Tibial artery (tissue), 4 donors: ENCODE data around the gene MAD1L1.

Source experiments
- DNase-seq, 2 donors: peaks; one replicate each; pipeline ENCODE4 v3.0.0-alpha.2; 2019
- H3K27ac ChIP-seq, 2 donors: fragments of 200-600 bp; sonication (generic) in 1 of 2; 1 replicate in 1 of 2; 2 replicates in 1 of 2; pipeline ENCODE4 v1.5.1; 2018 to 2019; ENCODE audit warnings: mild to moderate bottlenecking in 1 of 2
- H3K27me3 ChIP-seq, 2 donors: fragments of 200-600 bp; sonication (generic) in 1 of 2; one replicate each; pipeline versions ENCODE4 v1.5.1 to v1.6.0; 2016 to 2019
- H3K36me3 ChIP-seq, 3 donors: fragments of 200-600 bp; sonication (generic) in 2 of 3; one replicate each; pipeline ENCODE4 v1.5.1; 2016 to 2019; ENCODE audit warnings: mild to moderate bottlenecking in 2 of 3
- H3K4me1 ChIP-seq, 4 donors: fragments of 200-600 bp; sonication (generic) in 2 of 4; 1 replicate in 3 of 4; 2 replicates in 1 of 4; pipeline ENCODE4 v1.5.1; 2016 to 2019
- H3K4me3 ChIP-seq, 2 donors: fragments of 200-600 bp; sonication (generic) in 1 of 2; 1 replicate in 1 of 2; 2 replicates in 1 of 2; pipeline ENCODE4 v1.5.1; 2018 to 2019; ENCODE audit warnings: mild to moderate bottlenecking in 2 of 2
- H3K9me3 ChIP-seq, 3 donors: fragments of 200-600 bp; sonication (generic) in 1 of 3; one replicate each; pipeline ENCODE4 v1.5.1; 2016 to 2019
- intact Hi-C: fragments of 100-400 bp; cut with DNase I; formaldehyde crosslinking; loops from one replicate; pipeline ENCODE4 v1.15.0; 2023; ENCODE audit warnings: low total_unique reads
- TF ChIP-seq, protein P1 (sequence below), 2 experiments: fragments of 200-600 bp in 1 of 2; fragments of 450-650 bp in 1 of 2; IDR thresholded peaks; one replicate each; pipeline ENCODE4 v1.5.1; 2017 to 2019; ENCODE audit warnings: antibody characterized with exemption in 2 of 2, mild to moderate bottlenecking in 1 of 2, moderate library complexity in 1 of 2

The MAD1L1 gene

GRCh38 chr7:2169923-2170575 lies 62.7 kb downstream of the MAD1L1 start:
- intact Hi-C loops = no loop called here
- Histone ChIP-seq H3K4me1 (peaks cover 0 to 35% (median 27%) of the 10 kb centered on the region in 4 donors), H3K4me3 (no peak overlapping the region), H3K27me3 (no peaks in the 10 kb centered on the region), H3K36me3 (peaks cover 0 to 14% (median 0%) of the 10 kb centered on the region in 3 donors), H3K9me3 (no peaks in the 10 kb centered on the region), H3K27ac (no peak overlapping the region)
- TF ChIP-seq, protein P1, sequence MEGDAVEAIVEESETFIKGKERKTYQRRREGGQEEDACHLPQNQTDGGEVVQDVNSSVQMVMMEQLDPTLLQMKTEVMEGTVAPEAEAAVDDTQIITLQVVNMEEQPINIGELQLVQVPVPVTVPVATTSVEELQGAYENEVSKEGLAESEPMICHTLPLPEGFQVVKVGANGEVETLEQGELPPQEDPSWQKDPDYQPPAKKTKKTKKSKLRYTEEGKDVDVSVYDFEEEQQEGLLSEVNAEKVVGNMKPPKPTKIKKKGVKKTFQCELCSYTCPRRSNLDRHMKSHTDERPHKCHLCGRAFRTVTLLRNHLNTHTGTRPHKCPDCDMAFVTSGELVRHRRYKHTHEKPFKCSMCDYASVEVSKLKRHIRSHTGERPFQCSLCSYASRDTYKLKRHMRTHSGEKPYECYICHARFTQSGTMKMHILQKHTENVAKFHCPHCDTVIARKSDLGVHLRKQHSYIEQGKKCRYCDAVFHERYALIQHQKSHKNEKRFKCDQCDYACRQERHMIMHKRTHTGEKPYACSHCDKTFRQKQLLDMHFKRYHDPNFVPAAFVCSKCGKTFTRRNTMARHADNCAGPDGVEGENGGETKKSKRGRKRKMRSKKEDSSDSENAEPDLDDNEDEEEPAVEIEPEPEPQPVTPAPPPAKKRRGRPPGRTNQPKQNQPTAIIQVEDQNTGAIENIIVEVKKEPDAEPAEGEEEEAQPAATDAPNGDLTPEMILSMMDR (IDR thresholded peaks at IDR 0.05) = no peak
- no peak for DNase-seq

DNA sequence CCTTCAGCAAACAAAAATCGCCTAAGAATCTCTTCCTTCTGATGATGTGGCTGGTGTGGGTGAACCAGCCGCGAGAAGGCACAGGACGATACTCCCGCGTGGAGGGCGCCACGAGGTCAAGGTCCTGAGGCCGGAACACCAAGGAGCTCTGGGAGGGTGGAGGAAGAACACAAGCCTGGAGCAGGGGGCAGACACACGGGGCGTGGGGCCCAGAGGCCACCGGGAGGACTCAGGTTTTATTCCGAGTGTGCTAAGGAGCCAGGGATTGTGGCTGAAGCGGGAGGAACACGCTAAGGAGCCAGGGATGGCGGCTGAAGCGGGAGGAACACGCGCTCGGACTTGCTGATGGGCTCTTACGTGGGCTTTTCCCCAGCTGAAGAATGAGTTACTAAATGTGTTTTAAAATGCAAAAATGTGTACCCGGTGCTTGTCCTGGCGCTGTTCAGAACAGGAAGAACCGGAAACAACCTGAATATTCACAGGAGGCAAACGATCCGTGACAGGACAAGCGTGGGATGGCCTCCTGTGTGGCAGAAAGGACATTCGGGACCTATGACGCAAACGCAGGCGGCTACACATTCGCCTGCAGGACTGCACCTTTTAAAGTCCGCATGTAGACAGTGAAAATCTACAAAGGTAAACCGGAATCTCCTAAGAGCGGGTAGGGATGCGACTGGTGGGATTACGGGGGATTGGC lies 64.0 kb downstream of the MAD1L1 start:
- Histone ChIP-seq H3K4me3 (no peak overlapping the region), H3K27ac (no peak overlapping the region), H3K36me3 (peaks cover 0 to 14% (median 0%) of the 10 kb centered on the region in 3 donors), H3K9me3 (no peaks in the 10 kb centered on the region), H3K4me1 (peaks cover 0 to 22% (median 19%) of the 10 kb centered on the region in 4 donors), H3K27me3 (no peaks in the 10 kb centered on the region)
- TF ChIP-seq, protein P1 (IDR thresholded peaks at IDR 0.05) = no peak
- no peak for DNase-seq
- intact Hi-C loops = no loop called here

GRCh38 chr7:2166625-2167280 lies 66.0 kb downstream of the MAD1L1 start:
- Histone ChIP-seq H3K27me3 (no peaks in the 10 kb centered on the region), H3K4me3 (no peak overlapping the region), H3K36me3 (peaks cover 0 to 14% (median 0%) of the 10 kb centered on the region in 3 donors), H3K9me3 (no peaks in the 10 kb centered on the region), H3K4me1 (peaks cover 0 to 5% (median under 1%) of the 10 kb centered on the region in 4 donors), H3K27ac (no peak overlapping the region)
- no peak for DNase-seq
- intact Hi-C loops = no loop called here
- TF ChIP-seq, protein P1 (IDR thresholded peaks at IDR 0.05) = no peak

GRCh38 chr7:2165610-2166594 lies 66.8 kb downstream of the MAD1L1 start:
- H3K4me1 ChIP-seq = no peaks in the 10 kb centered on the region
- no peaks in the 10 kb centered on the region for H3K27me3 ChIP-seq
- H3K36me3 ChIP-seq = peaks cover 0 to 14% (median 0%) of the 10 kb centered on the region in 3 donors
- H3K9me3 ChIP-seq = no peaks in the 10 kb centered on the region
- no peak overlapping the region for H3K4me3 ChIP-seq
- no peak for DNase-seq
- intact Hi-C loops = no loop called here
- H3K27ac ChIP-seq = no peak overlapping the region
- TF ChIP-seq, protein P1 (IDR thresholded peaks at IDR 0.05) = no peak

GRCh38 chr7:2165239-2165609 lies 67.5 kb downstream of the MAD1L1 start:
- Histone ChIP-seq H3K27ac (no peak overlapping the region), H3K36me3 (peaks cover 0 to 14% (median 0%) of the 10 kb centered on the region in 3 donors), H3K27me3 (no peaks in the 10 kb centered on the region), H3K9me3 (no peaks in the 10 kb centered on the region), H3K4me3 (no peak overlapping the region), H3K4me1 (no peaks in the 10 kb centered on the region)
- DNase-seq = no peak
- TF ChIP-seq, protein P1 (IDR thresholded peaks at IDR 0.05) = no peak
- intact Hi-C loops = no loop called here
